Astrocyte (in vitro differentiated cells and primary cell): Measurements from ENCODE around the gene SLC35B2. TPM values are rescaled to one million over a fixed set of nuclear protein-coding genes. Genes with fewer than 3 reads are reported as not detected.

ENCODE experiments used
- DNase-seq: peaks from one replicate; pipeline ENCODE4 v3.0.0-alpha.2; 2010; ENCODE audit warnings: low read depth
- FAIRE-seq: peaks from 2 replicates; lab custom pipeline; 2011; peaks lifted over from hg19 to GRCh38; lab: Jason Lieb, UNC
- H2AFZ ChIP-seq: 2 replicates; pipeline ENCODE4 v1.6.0; 2012; ENCODE audit warnings: low read depth, low read length, inconsistent platforms
- H3K27ac ChIP-seq: 2 replicates; pipeline ENCODE4 v1.5.1; 2011; ENCODE audit warnings: low read depth, low read length, inconsistent platforms
- H3K27me3 ChIP-seq: 2 replicates; pipeline ENCODE4 v1.6.0; 2011; ENCODE audit warnings: low read length, inconsistent platforms; ENCODE audit not compliant: insufficient read depth
- H3K36me3 ChIP-seq: 2 replicates; pipeline ENCODE4 v1.5.1; 2011; ENCODE audit warnings: low read length, inconsistent platforms; ENCODE audit not compliant: insufficient read depth
- H3K4me1 ChIP-seq: 2 replicates; pipeline ENCODE4 v1.5.1; 2011; ENCODE audit warnings: low read length, inconsistent platforms; ENCODE audit not compliant: insufficient read depth
- H3K4me2 ChIP-seq: 2 replicates; pipeline ENCODE4 v1.6.0; 2012; ENCODE audit warnings: low read length, inconsistent platforms
- H3K4me3 ChIP-seq: 2 replicates; pipeline ENCODE4 v1.5.1; 2011; ENCODE audit warnings: low read depth, mild to moderate bottlenecking, low read length, inconsistent platforms; ENCODE audit not compliant: insufficient read depth
- H3K79me2 ChIP-seq: 2 replicates; pipeline ENCODE4 v1.6.0; 2012; ENCODE audit warnings: mild to moderate bottlenecking, low read length, inconsistent platforms; ENCODE audit not compliant: insufficient read depth
- H3K9ac ChIP-seq: 2 replicates; pipeline ENCODE4 v1.6.0; 2012; ENCODE audit warnings: mild to moderate bottlenecking, low read length, inconsistent platforms
- H3K9me3 ChIP-seq: 2 replicates; pipeline ENCODE4 v1.5.1; 2012; ENCODE audit warnings: low read depth, mild to moderate bottlenecking, low read length, inconsistent platforms; ENCODE audit not compliant: insufficient read depth
- H4K20me1 ChIP-seq: 2 replicates; pipeline ENCODE4 v1.6.0; 2012; ENCODE audit warnings: low read length, inconsistent platforms; ENCODE audit not compliant: insufficient read depth
- H3K27ac Mint-ChIP-seq: one replicate; pipeline ENCODE4 v1.8.0; 2021; ENCODE audit warnings: mild to moderate bottlenecking, mixed read lengths; ENCODE audit not compliant: unreplicated experiment
- H3K27me3 Mint-ChIP-seq: one replicate; pipeline ENCODE4 v1.8.0; 2021; ENCODE audit warnings: low read depth, mixed read lengths; ENCODE audit not compliant: unreplicated experiment
- H3K36me3 Mint-ChIP-seq: one replicate; pipeline ENCODE4 v1.8.0; 2021; ENCODE audit warnings: low read depth, mixed read lengths; ENCODE audit not compliant: unreplicated experiment
- H3K4me1 Mint-ChIP-seq: one replicate; pipeline ENCODE4 v1.8.0; 2021; ENCODE audit warnings: low read depth, mixed read lengths; ENCODE audit not compliant: unreplicated experiment
- H3K4me3 Mint-ChIP-seq: one replicate; pipeline ENCODE4 v1.8.0; 2021; ENCODE audit warnings: mild to moderate bottlenecking, moderate library complexity, mixed read lengths; ENCODE audit not compliant: unreplicated experiment
- H3K9me3 Mint-ChIP-seq: one replicate; pipeline ENCODE4 v1.8.0; 2021; ENCODE audit warnings: mild to moderate bottlenecking, mixed read lengths; ENCODE audit not compliant: unreplicated experiment
- CTCF ChIP-seq: IDR thresholded peaks from 2 replicates; pipeline ENCODE4 v1.5.1; 2011; ENCODE audit warnings: low read depth, mild to moderate bottlenecking, inconsistent platforms, low read length, moderate library complexity; ENCODE audit not compliant: insufficient read depth
- EZH2 ChIP-seq: IDR thresholded peaks from 2 replicates; pipeline ENCODE4 v1.6.1; 2012; ENCODE audit warnings: mild to moderate bottlenecking, low read length, inconsistent platforms; ENCODE audit not compliant: insufficient read depth
- total RNA-seq: library from RNA; stranded (reverse); gene quantifications from 2 replicates; pipeline ENCODE4 v1.2.1, GENCODE V29; 2021

SLC35B2 gene
- total RNA-seq, 1 donor from 2014 or later: 61.8 TPM

GRCh38 chr6:44262467-44263353, 5.4 kb upstream of the SLC35B2 start:
- H3K4me1 ChIP-seq: peaks cover 24% of the 10 kb centered on the region
- DNase-seq: no peak
- peak overlapping the region; percentile 45 for H3K9ac ChIP-seq
- peak overlapping the region; percentile 93 for H3K4me2 ChIP-seq
- H3K36me3 Mint-ChIP-seq: no peaks in the 10 kb centered on the region
- no peaks in the 10 kb centered on the region for H3K9me3 Mint-ChIP-seq
- no peaks in the 10 kb centered on the region for H3K27me3 ChIP-seq
- H3K9me3 ChIP-seq: no peaks in the 10 kb centered on the region
- peaks cover 3% of the 10 kb centered on the region for H3K27me3 Mint-ChIP-seq
- H3K4me3 ChIP-seq: no peak overlapping the region
- H4K20me1 ChIP-seq: peaks cover 27% of the 10 kb centered on the region
- H3K27ac Mint-ChIP-seq: peak overlapping the region; percentile 62
- peaks cover 15% of the 10 kb centered on the region for H3K79me2 ChIP-seq
- TF ChIP-seq EZH2 (no peak), CTCF (no peak)
- H3K36me3 ChIP-seq: peaks cover 3% of the 10 kb centered on the region
- H3K27ac ChIP-seq: no peak overlapping the region
- peaks cover 29% of the 10 kb centered on the region for H3K4me1 Mint-ChIP-seq
- FAIRE-seq: no peak
- H3K4me3 Mint-ChIP-seq: peak overlapping the region; percentile 95
- no peak overlapping the region for H2AFZ ChIP-seq

GRCh38 chr6:44261581-44261980, 4.3 kb upstream of the SLC35B2 start:
- no peak overlapping the region for H3K27ac ChIP-seq
- no peak overlapping the region for H3K4me2 ChIP-seq
- H3K9ac ChIP-seq: no peak overlapping the region
- H3K9me3 Mint-ChIP-seq: no peaks in the 10 kb centered on the region
- DNase-seq (no peak), FAIRE-seq (no peak)
- H3K79me2 ChIP-seq: peaks cover 22% of the 10 kb centered on the region
- H3K27me3 Mint-ChIP-seq: no peaks in the 10 kb centered on the region
- no peak overlapping the region for H2AFZ ChIP-seq
- no peak overlapping the region for H3K4me3 ChIP-seq
- peaks cover 3% of the 10 kb centered on the region for H3K36me3 ChIP-seq
- H3K27ac Mint-ChIP-seq: no peak overlapping the region
- H3K4me1 Mint-ChIP-seq: peaks cover 30% of the 10 kb centered on the region
- H4K20me1 ChIP-seq: peaks cover 31% of the 10 kb centered on the region
- H3K4me1 ChIP-seq: peaks cover 26% of the 10 kb centered on the region
- TF ChIP-seq CTCF: no peak
- TF ChIP-seq EZH2: no peak
- no peaks in the 10 kb centered on the region for H3K27me3 ChIP-seq
- H3K36me3 Mint-ChIP-seq: peaks cover 1% of the 10 kb centered on the region
- no peak overlapping the region for H3K4me3 Mint-ChIP-seq
- H3K9me3 ChIP-seq: no peaks in the 10 kb centered on the region
